Breast epithelium (tissue), 4 donors: Measurements from ENCODE around the gene SCGN. TPM values are rescaled to one million over a fixed set of nuclear protein-coding genes. Genes with fewer than 3 reads are reported as not detected.

ENCODE experiments used
- DNase-seq, 2 donors: peaks; one replicate each; pipeline ENCODE4 v3.0.0-alpha.2; 2019; ENCODE audit warnings: low spot score in 2 of 2
- H3K27ac ChIP-seq, 2 donors: fragments of 200-600 bp; sonication (generic) in 1 of 2; one replicate each; pipeline ENCODE4 v1.5.1; 2016 to 2019; ENCODE audit warnings: mild to moderate bottlenecking in 1 of 2
- H3K27me3 ChIP-seq, 2 donors: fragments of 200-600 bp; sonication (generic) in 1 of 2; one replicate each; pipeline versions ENCODE4 v1.5.1 to v1.6.0; 2017 to 2019; ENCODE audit warnings: control low read depth in 1 of 2, mild to moderate bottlenecking in 1 of 2
- H3K36me3 ChIP-seq: fragments of 200-600 bp; one replicate; pipeline ENCODE4 v1.5.1; 2019
- H3K4me1 ChIP-seq, 2 donors: fragments of 200-600 bp; sonication (generic); one replicate each; pipeline ENCODE4 v1.5.1; 2016 to 2019; ENCODE audit warnings: control low read depth in 1 of 2
- H3K4me3 ChIP-seq, 3 donors: fragments of 200-600 bp; sonication (generic); 1 replicate in 2 of 3; 2 replicates in 1 of 3; pipeline ENCODE4 v1.5.1; 2016 to 2019; ENCODE audit warnings: mild to moderate bottlenecking in 3 of 3, moderate library complexity in 2 of 3
- H3K9me3 ChIP-seq, 2 donors: fragments of 200-600 bp; sonication (generic) in 1 of 2; one replicate each; pipeline ENCODE4 v1.5.1; 2016 to 2019; ENCODE audit warnings: control low read depth in 1 of 2
- CTCF ChIP-seq, 3 donors: fragments of 450-650 bp; IDR thresholded peaks; one replicate each; pipeline ENCODE4 v1.5.1; 2016 to 2017; ENCODE audit warnings: antibody characterized with exemption in 3 of 3, mild to moderate bottlenecking in 3 of 3, moderate library complexity in 3 of 3
- POLR2A ChIP-seq: fragments of 450-650 bp; IDR thresholded peaks from one replicate; pipeline ENCODE4 v1.6.1; 2016; ENCODE audit warnings: antibody characterized with exemption, mild to moderate bottlenecking, moderate library complexity
- POLR2AphosphoS5 ChIP-seq, 3 donors: sonication (generic); formaldehyde crosslinking; IDR thresholded peaks; one replicate each; pipeline ENCODE4 v1.6.1; 2017; ENCODE audit warnings: antibody characterized with exemption in 3 of 3
- intact Hi-C: fragments of 100-400 bp; cut with DNase I; formaldehyde crosslinking; loops from one replicate; pipeline ENCODE4 v1.15.1; 2023; ENCODE audit warnings: low total_unique reads
- total RNA-seq, 3 donors: library from RNA; depleted of rRNA; stranded (reverse); fragments of >200 nt; gene quantifications; one replicate each; pipeline ENCODE4 v1.1.0, GENCODE V29; 2016

The SCGN gene
- total RNA-seq, 3 donors from 2014 or later: 0.59 to 0.80 TPM; not detected in 1

- intact Hi-C loops: no loop called here
- Histone ChIP-seq H3K4me1 (no peaks in the 10 kb centered on the region), H3K4me3 (no peak overlapping the region), H3K27ac (no peak overlapping the region), H3K9me3 (no peaks in the 10 kb centered on the region), H3K36me3 (no peaks in the 10 kb centered on the region), H3K27me3 (no peaks in the 10 kb centered on the region)
- TF ChIP-seq CTCF (IDR thresholded peaks at IDR 0.05): no peak
- TF ChIP-seq POLR2A: no peak
- no peak for TF ChIP-seq POLR2AphosphoS5 (IDR thresholded peaks at IDR 0.05)
- DNase-seq: no peak
These were observed 43.7 kb downstream of the SCGN start for GRCh38 chr6:25695671-25696070.

GRCh38 chr6:25697537-25698340 is 45.7 kb downstream of the SCGN start:
- intact Hi-C loops: no loop called here
- no peak for TF ChIP-seq POLR2AphosphoS5 (IDR thresholded peaks at IDR 0.05)
- H3K4me1 ChIP-seq: no peaks in the 10 kb centered on the region

GRCh38 chr6:25698631-25699030 is 46.6 kb downstream of the SCGN start:
- intact Hi-C loops: no loop called here
- Histone ChIP-seq H3K4me3 (no peak overlapping the region), H3K36me3 (no peaks in the 10 kb centered on the region), H3K27me3 (no peaks in the 10 kb centered on the region), H3K9me3 (no peaks in the 10 kb centered on the region), H3K27ac (no peak overlapping the region), H3K4me1 (no peaks in the 10 kb centered on the region)
- TF ChIP-seq CTCF (IDR thresholded peaks at IDR 0.05) (no peak), POLR2A (no peak), POLR2AphosphoS5 (IDR thresholded peaks at IDR 0.05) (no peak)
- DNase-seq: no peak

More at GRCh38 chr6:25697537-25698340, 45.7 kb downstream of the SCGN start:
- no peaks in the 10 kb centered on the region for H3K27me3 ChIP-seq
- H3K36me3 ChIP-seq: no peaks in the 10 kb centered on the region
- H3K27ac ChIP-seq: no peak overlapping the region
- no peaks in the 10 kb centered on the region for H3K9me3 ChIP-seq
- DNase-seq: no peak
- H3K4me3 ChIP-seq: no peak overlapping the region

DNA sequence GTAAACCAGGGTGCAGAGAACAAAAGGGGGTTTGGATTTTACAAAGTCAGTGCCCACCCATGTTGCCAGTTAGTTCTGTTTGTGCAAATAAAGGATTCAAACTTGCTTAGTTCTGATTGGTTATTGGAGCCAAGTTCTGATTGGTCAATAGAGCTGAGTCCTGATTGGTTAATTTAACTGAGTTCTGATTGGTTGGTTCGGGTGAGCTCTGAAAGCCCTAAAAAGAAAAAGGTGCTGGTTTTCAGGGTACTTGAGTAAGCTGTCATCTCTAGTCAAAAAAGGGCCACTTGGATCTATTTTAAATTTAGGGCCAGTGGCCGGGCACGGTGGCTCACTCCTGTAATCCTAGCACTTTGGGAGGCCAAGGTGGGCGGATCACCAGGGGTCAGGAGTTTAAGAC is 47.6 kb downstream of the SCGN start:
- no peaks in the 10 kb centered on the region for H3K36me3 ChIP-seq
- no peaks in the 10 kb centered on the region for H3K27me3 ChIP-seq
- no peak for TF ChIP-seq CTCF (IDR thresholded peaks at IDR 0.05)
- TF ChIP-seq POLR2AphosphoS5 (IDR thresholded peaks at IDR 0.05): no peak
- TF ChIP-seq POLR2A: no peak
- no peak for DNase-seq
- no peaks in the 10 kb centered on the region for H3K9me3 ChIP-seq
- no peaks in the 10 kb centered on the region for H3K4me1 ChIP-seq
- intact Hi-C loops: no loop called here
- no peak overlapping the region for H3K27ac ChIP-seq
- H3K4me3 ChIP-seq: no peak overlapping the region

DNA sequence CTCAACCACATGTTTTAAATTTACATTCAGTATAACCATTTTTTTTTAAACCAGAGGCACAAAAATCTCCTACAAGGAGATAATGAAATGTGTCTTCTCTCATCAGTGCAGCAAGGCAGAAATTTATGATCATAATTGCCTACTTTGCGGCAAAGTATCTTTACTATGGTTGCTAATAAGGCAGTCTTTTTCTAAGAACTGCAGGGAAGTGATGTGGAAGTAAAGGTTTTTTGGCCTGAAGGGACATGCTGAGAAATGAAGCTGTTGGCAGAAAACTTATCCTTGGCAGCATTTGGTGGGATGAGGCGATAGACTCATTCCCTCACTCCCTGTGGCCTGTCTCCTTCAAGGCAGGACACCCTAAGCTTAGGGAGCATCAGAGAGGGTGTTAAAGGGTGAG is 48.7 kb downstream of the SCGN start:
- no peaks in the 10 kb centered on the region for H3K27me3 ChIP-seq
- no peaks in the 10 kb centered on the region for H3K4me1 ChIP-seq
- H3K9me3 ChIP-seq: no peaks in the 10 kb centered on the region
- no peaks in the 10 kb centered on the region for H3K36me3 ChIP-seq
- H3K4me3 ChIP-seq: no peak overlapping the region
- TF ChIP-seq POLR2A (no peak), POLR2AphosphoS5 (IDR thresholded peaks at IDR 0.05) (no peak), CTCF (IDR thresholded peaks at IDR 0.05) (no peak)
- DNase-seq: no peak
- no peak overlapping the region for H3K27ac ChIP-seq
- intact Hi-C loops: no loop called here
